ENCODE measurements around the gene S100A11.

- TF ChIP-seq, protein P1, sequence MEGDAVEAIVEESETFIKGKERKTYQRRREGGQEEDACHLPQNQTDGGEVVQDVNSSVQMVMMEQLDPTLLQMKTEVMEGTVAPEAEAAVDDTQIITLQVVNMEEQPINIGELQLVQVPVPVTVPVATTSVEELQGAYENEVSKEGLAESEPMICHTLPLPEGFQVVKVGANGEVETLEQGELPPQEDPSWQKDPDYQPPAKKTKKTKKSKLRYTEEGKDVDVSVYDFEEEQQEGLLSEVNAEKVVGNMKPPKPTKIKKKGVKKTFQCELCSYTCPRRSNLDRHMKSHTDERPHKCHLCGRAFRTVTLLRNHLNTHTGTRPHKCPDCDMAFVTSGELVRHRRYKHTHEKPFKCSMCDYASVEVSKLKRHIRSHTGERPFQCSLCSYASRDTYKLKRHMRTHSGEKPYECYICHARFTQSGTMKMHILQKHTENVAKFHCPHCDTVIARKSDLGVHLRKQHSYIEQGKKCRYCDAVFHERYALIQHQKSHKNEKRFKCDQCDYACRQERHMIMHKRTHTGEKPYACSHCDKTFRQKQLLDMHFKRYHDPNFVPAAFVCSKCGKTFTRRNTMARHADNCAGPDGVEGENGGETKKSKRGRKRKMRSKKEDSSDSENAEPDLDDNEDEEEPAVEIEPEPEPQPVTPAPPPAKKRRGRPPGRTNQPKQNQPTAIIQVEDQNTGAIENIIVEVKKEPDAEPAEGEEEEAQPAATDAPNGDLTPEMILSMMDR (conservative IDR thresholded peaks at IDR 0.05 in 1 of 2, IDR thresholded peaks at IDR 0.05 in 1 of 2; ENCODE audit: extremely low read depth in 1 of 2, insufficient read depth in 1 of 2, low read depth in 1 of 2, low read length in 2 of 2): no peak
- TF ChIP-seq EZH2 (IDR thresholded peaks at IDR 0.05; ENCODE audit: borderline replicate concordance, low read length): no peak
Observed at GRCh38 chr1:152002960-152003359, 33.8 kb downstream of the S100A11 start.

Data from mammary epithelial cell (primary cell).